AG04449 (cell line): ENCODE measurements around the gene PTPN18.

Experiments
- CTCF ChIA-PET: fragments of 350-600 bp; formaldehyde crosslinking; extraction: SDS; loops from one replicate; lab custom pipeline; 2021; ENCODE audit warnings: antibody characterized with exemption; lab: Yijun Ruan, JAX
- POLR2A ChIA-PET: fragments of 400-600, 350-600 bp; formaldehyde crosslinking; extraction: SDS; loops from one replicate; lab custom pipeline; 2020; ENCODE audit warnings: antibody characterized with exemption, inconsistent platforms; lab: Yijun Ruan, JAX
- DNase-seq: peaks from one replicate; pipeline ENCODE4 v3.0.0-alpha.2; 2010; ENCODE audit warnings: low read depth, low spot score
- H3K4me3 ChIP-seq: 2 replicates; pipeline ENCODE4 v1.5.1; 2011; ENCODE audit warnings: low read depth, mild to moderate bottlenecking, control low read depth, low read length
- TF ChIP-seq, protein P1 (sequence below): IDR thresholded peaks from one replicate; pipeline ENCODE4 v1.5.1; 2011; ENCODE audit warnings: mild to moderate bottlenecking, moderate library complexity, low read length, control low read depth, inconsistent platforms; ENCODE audit not compliant: insufficient read depth; ENCODE audit errors: missing control alignments

The PTPN18 gene, protein sequence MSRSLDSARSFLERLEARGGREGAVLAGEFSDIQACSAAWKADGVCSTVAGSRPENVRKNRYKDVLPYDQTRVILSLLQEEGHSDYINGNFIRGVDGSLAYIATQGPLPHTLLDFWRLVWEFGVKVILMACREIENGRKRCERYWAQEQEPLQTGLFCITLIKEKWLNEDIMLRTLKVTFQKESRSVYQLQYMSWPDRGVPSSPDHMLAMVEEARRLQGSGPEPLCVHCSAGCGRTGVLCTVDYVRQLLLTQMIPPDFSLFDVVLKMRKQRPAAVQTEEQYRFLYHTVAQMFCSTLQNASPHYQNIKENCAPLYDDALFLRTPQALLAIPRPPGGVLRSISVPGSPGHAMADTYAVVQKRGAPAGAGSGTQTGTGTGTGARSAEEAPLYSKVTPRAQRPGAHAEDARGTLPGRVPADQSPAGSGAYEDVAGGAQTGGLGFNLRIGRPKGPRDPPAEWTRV

GRCh38 chr2:130355578-130356431 lies at the start of gene PTPN18:
Gene PTPN18, plus strand, starts transcription at chr2:130356056. Its CDS starts 52 bp downstream, at chr2:130356108.
- TF ChIP-seq, protein P1, sequence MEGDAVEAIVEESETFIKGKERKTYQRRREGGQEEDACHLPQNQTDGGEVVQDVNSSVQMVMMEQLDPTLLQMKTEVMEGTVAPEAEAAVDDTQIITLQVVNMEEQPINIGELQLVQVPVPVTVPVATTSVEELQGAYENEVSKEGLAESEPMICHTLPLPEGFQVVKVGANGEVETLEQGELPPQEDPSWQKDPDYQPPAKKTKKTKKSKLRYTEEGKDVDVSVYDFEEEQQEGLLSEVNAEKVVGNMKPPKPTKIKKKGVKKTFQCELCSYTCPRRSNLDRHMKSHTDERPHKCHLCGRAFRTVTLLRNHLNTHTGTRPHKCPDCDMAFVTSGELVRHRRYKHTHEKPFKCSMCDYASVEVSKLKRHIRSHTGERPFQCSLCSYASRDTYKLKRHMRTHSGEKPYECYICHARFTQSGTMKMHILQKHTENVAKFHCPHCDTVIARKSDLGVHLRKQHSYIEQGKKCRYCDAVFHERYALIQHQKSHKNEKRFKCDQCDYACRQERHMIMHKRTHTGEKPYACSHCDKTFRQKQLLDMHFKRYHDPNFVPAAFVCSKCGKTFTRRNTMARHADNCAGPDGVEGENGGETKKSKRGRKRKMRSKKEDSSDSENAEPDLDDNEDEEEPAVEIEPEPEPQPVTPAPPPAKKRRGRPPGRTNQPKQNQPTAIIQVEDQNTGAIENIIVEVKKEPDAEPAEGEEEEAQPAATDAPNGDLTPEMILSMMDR: peak; percentile 62
- CTCF ChIA-PET: interaction anchor here (0.8 to 4.9 kb wide), 9 partner anchors 11 to 174 kb away, joined by 3 to 39 read pairs (median 6); partner anchors contain the start of genes IMP4 and SMPD4
- no peak for DNase-seq
- POLR2A ChIA-PET: interaction anchor here (0.6 to 2.7 kb wide), 2 partner anchors 9 to 13 kb away, joined by 3 to 17 read pairs; partner anchors contain the start of gene IMP4
- peak within 1 kb of the TSS; percentile 67 for H3K4me3 ChIP-seq

GRCh38 chr2:130307850-130308249 lies 48.0 kb upstream of the PTPN18 start:
- CTCF ChIA-PET: no interaction called here

GRCh38 chr2:130310881-130311280 lies 45.0 kb upstream of the PTPN18 start:
- TF ChIP-seq, protein P1: no peak
- POLR2A ChIA-PET: no interaction called here
- no peak overlapping the region for H3K4me3 ChIP-seq
- CTCF ChIA-PET: interaction anchor here (0.8 kb wide), 1 partner anchor 22 kb away, joined by 3 read pairs; no protein-coding TSS in a partner anchor
- no peak for DNase-seq

More at GRCh38 chr2:130307850-130308249, 48.0 kb upstream of the PTPN18 start:
- TF ChIP-seq, protein P1: no peak
- no peak for DNase-seq
- H3K4me3 ChIP-seq: no peak overlapping the region
- POLR2A ChIA-PET: no interaction called here

GRCh38 chr2:130313812-130314334 lies 42.0 kb upstream of the PTPN18 start:
- TF ChIP-seq, protein P1: no peak
- POLR2A ChIA-PET: no interaction called here
- CTCF ChIA-PET: no interaction called here
- H3K4me3 ChIP-seq: no peak overlapping the region
- DNase-seq: no peak

DNA sequence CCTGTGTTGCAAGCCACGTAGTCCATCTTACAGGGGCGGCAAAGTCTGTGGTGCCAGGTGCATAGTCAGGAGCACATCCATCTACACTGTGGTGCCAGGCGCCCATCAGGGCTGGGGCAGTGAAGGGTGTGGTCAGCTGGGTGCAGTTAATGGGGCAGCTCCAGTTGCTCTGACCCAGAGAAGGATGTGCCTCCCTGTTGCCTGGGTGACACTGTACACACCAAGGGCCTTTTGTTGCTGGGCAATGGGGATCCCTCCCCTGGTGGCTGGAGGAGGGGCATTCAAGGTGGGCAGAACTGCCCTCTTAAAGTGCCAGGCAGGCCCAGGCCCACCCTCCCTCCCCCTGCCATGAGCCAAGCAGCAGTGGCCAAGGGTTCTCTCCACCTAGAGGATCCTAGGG lies 41.5 kb upstream of the PTPN18 start:
- TF ChIP-seq, protein P1: no peak
- no peak for DNase-seq
- no peak overlapping the region for H3K4me3 ChIP-seq
- CTCF ChIA-PET: no interaction called here
- POLR2A ChIA-PET: no interaction called here
